ENCODE measurements around the gene ARRB2. TPM values are rescaled to one million over a fixed set of nuclear protein-coding genes. Genes with fewer than 3 reads are reported as not detected.

Gene ARRB2
- polyA plus RNA-seq: 10 to 100 TPM; 46.0 to 70.9 (median 60.4) TPM

- peak within 1 kb of the TSS; percentile 95 to 98 (median 97) for H3K4me3 Mint-ChIP-seq
- peak; percentile 98 to 99 (median 99) for DNase-seq
- no peaks in the 10 kb centered on the region for H3K9me3 Mint-ChIP-seq
- no peaks in the 10 kb centered on the region for H3K36me3 Mint-ChIP-seq
- H3K4me1 Mint-ChIP-seq: peaks cover 46 to 54% of the 10 kb centered on the region in 2 donors
- H3K27me3 Mint-ChIP-seq (ENCODE audit: low read depth in 3 of 3): peaks cover 0 to 7% (median 7%) of the 10 kb centered on the region in 3 donors
- H3K27ac Mint-ChIP-seq: peak within 1 kb of the TSS; percentile 76 to 98 (median 92)
Measured at GRCh38 chr17:4709794-4710692, at the start of gene ARRB2. ARRB2 (plus strand) TSS chr17:4710632; CDS start chr17:4710722, 90 bp downstream.

- no peaks in the 10 kb centered on the region for H3K36me3 Mint-ChIP-seq
- H3K4me3 Mint-ChIP-seq: no peak overlapping the region
- no peak for DNase-seq
- H3K27me3 Mint-ChIP-seq (ENCODE audit: low read depth in 3 of 3): peaks cover 0 to 6% (median 0%) of the 10 kb centered on the region in 3 donors
- H3K4me1 Mint-ChIP-seq: no peaks in the 10 kb centered on the region
- no peak overlapping the region for H3K27ac Mint-ChIP-seq
- no peaks in the 10 kb centered on the region for H3K9me3 Mint-ChIP-seq
Measured at GRCh38 chr17:4663711-4664110, 46.7 kb upstream of the ARRB2 start.

GRCh38 chr17:4664230-4664629 lies 46.2 kb upstream of the ARRB2 start:
- Mint-ChIP-seq H3K36me3 (no peaks in the 10 kb centered on the region), H3K27ac (no peak overlapping the region), H3K27me3 (ENCODE audit: low read depth in 3 of 3) (peaks cover 0 to 6% (median 0%) of the 10 kb centered on the region in 3 donors)

GRCh38 chr17:4665027-4665426 lies 45.4 kb upstream of the ARRB2 start:
- H3K4me3 Mint-ChIP-seq: no peak overlapping the region
- DNase-seq: no peak
- H3K4me1 Mint-ChIP-seq: no peaks in the 10 kb centered on the region
- H3K36me3 Mint-ChIP-seq: no peaks in the 10 kb centered on the region
- H3K27ac Mint-ChIP-seq: no peak overlapping the region
- H3K27me3 Mint-ChIP-seq (ENCODE audit: low read depth in 3 of 3): peaks cover 0 to 6% (median 0%) of the 10 kb centered on the region in 3 donors
- H3K9me3 Mint-ChIP-seq: no peaks in the 10 kb centered on the region

More at GRCh38 chr17:4664230-4664629, 46.2 kb upstream of the ARRB2 start:
- no peak overlapping the region for H3K4me3 Mint-ChIP-seq
- no peaks in the 10 kb centered on the region for H3K9me3 Mint-ChIP-seq
- DNase-seq: no peak
- no peaks in the 10 kb centered on the region for H3K4me1 Mint-ChIP-seq

GRCh38 chr17:4666296-4666695 lies 44.1 kb upstream of the ARRB2 start:
- Mint-ChIP-seq H3K27ac (no peak overlapping the region), H3K27me3 (ENCODE audit: low read depth in 3 of 3) (peaks cover 0 to 4% (median 2%) of the 10 kb centered on the region in 3 donors), H3K9me3 (no peaks in the 10 kb centered on the region), H3K36me3 (peaks cover 0 to 6% (median 6%) of the 10 kb centered on the region in 3 donors), H3K4me1 (no peaks in the 10 kb centered on the region), H3K4me3 (no peak overlapping the region)
- no peak for DNase-seq

- H3K4me1 Mint-ChIP-seq: no peaks in the 10 kb centered on the region
- no peak for DNase-seq
- no peak overlapping the region for H3K4me3 Mint-ChIP-seq
- H3K27ac Mint-ChIP-seq: no peak overlapping the region
- peaks cover 0 to 2% (median 0%) of the 10 kb centered on the region in 3 donors for H3K27me3 Mint-ChIP-seq (ENCODE audit: low read depth in 3 of 3)
- peaks cover 4 to 10% (median 10%) of the 10 kb centered on the region in 3 donors for H3K36me3 Mint-ChIP-seq
- no peaks in the 10 kb centered on the region for H3K9me3 Mint-ChIP-seq
Measured at GRCh38 chr17:4667166-4667565, 43.3 kb upstream of the ARRB2 start.

GRCh38 chr17:4672055-4672630 lies 38.3 kb upstream of the ARRB2 start:
- Mint-ChIP-seq H3K4me1 (no peaks in the 10 kb centered on the region), H3K4me3 (no peak overlapping the region), H3K36me3 (peaks cover 11 to 25% (median 20%) of the 10 kb centered on the region in 3 donors), H3K27ac (peak overlapping the region in 1 of 6 donors; percentile 9), H3K27me3 (ENCODE audit: low read depth in 3 of 3) (peaks cover 0 to 2% (median 0%) of the 10 kb centered on the region in 3 donors), H3K9me3 (no peaks in the 10 kb centered on the region)
- DNase-seq: no peak

GRCh38 chr17:4672751-4673150 lies 37.7 kb upstream of the ARRB2 start:
- no peak overlapping the region for H3K4me3 Mint-ChIP-seq
- H3K4me1 Mint-ChIP-seq: no peaks in the 10 kb centered on the region
- DNase-seq: no peak
- peaks cover 0 to 2% (median 0%) of the 10 kb centered on the region in 3 donors for H3K27me3 Mint-ChIP-seq (ENCODE audit: low read depth in 3 of 3)
- no peaks in the 10 kb centered on the region for H3K9me3 Mint-ChIP-seq
- no peak overlapping the region for H3K27ac Mint-ChIP-seq
- H3K36me3 Mint-ChIP-seq: peaks cover 14 to 28% (median 24%) of the 10 kb centered on the region in 3 donors

- no peaks in the 10 kb centered on the region for H3K4me1 Mint-ChIP-seq
- no peaks in the 10 kb centered on the region for H3K9me3 Mint-ChIP-seq
- H3K4me3 Mint-ChIP-seq: no peak overlapping the region
- DNase-seq: no peak
- H3K36me3 Mint-ChIP-seq: peaks cover 14 to 28% (median 24%) of the 10 kb centered on the region in 3 donors
- H3K27ac Mint-ChIP-seq: no peak overlapping the region
- H3K27me3 Mint-ChIP-seq (ENCODE audit: low read depth in 3 of 3): peaks cover 0 to 2% (median 0%) of the 10 kb centered on the region in 3 donors
Measured at GRCh38 chr17:4673169-4673568, 37.3 kb upstream of the ARRB2 start.

- Mint-ChIP-seq H3K4me3 (no peak overlapping the region), H3K27ac (no peak overlapping the region), H3K36me3 (peaks cover 14 to 28% (median 24%) of the 10 kb centered on the region in 3 donors), H3K4me1 (peaks cover 0 to 4% of the 10 kb centered on the region in 2 donors), H3K27me3 (ENCODE audit: low read depth in 3 of 3) (peaks cover 0 to 2% (median 0%) of the 10 kb centered on the region in 3 donors), H3K9me3 (no peaks in the 10 kb centered on the region)
- no peak for DNase-seq
Measured at GRCh38 chr17:4673986-4674684, 36.3 kb upstream of the ARRB2 start.

- no peak for DNase-seq
- peaks cover 14 to 28% (median 25%) of the 10 kb centered on the region in 3 donors for H3K36me3 Mint-ChIP-seq
- H3K9me3 Mint-ChIP-seq: no peaks in the 10 kb centered on the region
- H3K27me3 Mint-ChIP-seq (ENCODE audit: low read depth in 3 of 3): peaks cover 0 to 2% (median 0%) of the 10 kb centered on the region in 3 donors
- peaks cover 0 to 4% of the 10 kb centered on the region in 2 donors for H3K4me1 Mint-ChIP-seq
- H3K27ac Mint-ChIP-seq: no peak overlapping the region
- H3K4me3 Mint-ChIP-seq: no peak overlapping the region
Measured at GRCh38 chr17:4674685-4674998, 35.8 kb upstream of the ARRB2 start.

- Mint-ChIP-seq H3K4me3 (no peak overlapping the region), H3K4me1 (peaks cover 0 to 4% of the 10 kb centered on the region in 2 donors), H3K27me3 (ENCODE audit: low read depth in 3 of 3) (no peaks in the 10 kb centered on the region), H3K27ac (no peak overlapping the region), H3K36me3 (peaks cover 18 to 32% (median 31%) of the 10 kb centered on the region in 3 donors), H3K9me3 (no peaks in the 10 kb centered on the region)
- no peak for DNase-seq
Measured at GRCh38 chr17:4675791-4676190, 34.6 kb upstream of the ARRB2 start.

GRCh38 chr17:4676791-4677190 lies 33.6 kb upstream of the ARRB2 start:
- H3K9me3 Mint-ChIP-seq: no peaks in the 10 kb centered on the region
- DNase-seq: no peak
- peak overlapping the region in 1 of 6 donors; percentile 61 for H3K27ac Mint-ChIP-seq
- H3K4me3 Mint-ChIP-seq: no peak overlapping the region
- peaks cover 0 to 2% (median 0%) of the 10 kb centered on the region in 3 donors for H3K27me3 Mint-ChIP-seq (ENCODE audit: low read depth in 3 of 3)
- H3K4me1 Mint-ChIP-seq: peaks cover 0 to 4% of the 10 kb centered on the region in 2 donors
- peaks cover 21 to 29% (median 28%) of the 10 kb centered on the region in 3 donors for H3K36me3 Mint-ChIP-seq
